Stimulated activated CD8-positive, alpha-beta memory T cell treated with anti-CD3 and anti-CD28 coated beads, Interleukin-7, amount 100 ng/mL, for 48 hours (primary cell): ENCODE results near the gene ZBED4.
A peak's percentile ranks its signal among the peaks of the same experiment; 100 is the strongest.
"Not testable (repeated sequence)": the region's sequence is repeated elsewhere in the genome, so short reads cannot be mapped to it uniquely, and the experiment has no call there.

Experiments used
- DNase-seq, 2 donors: peaks; one replicate each; pipeline ENCODE4 v3.0.0-alpha.2; 2020; ENCODE audit warnings: low read depth in 1 of 2; ENCODE audit errors: extremely low read depth in 1 of 2

ZBED4 gene

GRCh38 chr22:49852898-49853894, at the start of gene ZBED4:
TSS of gene ZBED4 (plus strand) at chr22:49853844. CDS start at chr22:49883663, 29,819 bp downstream.
- DNase-seq = peak; percentile 96 to 100

- DNase-seq = no peak
Observed at GRCh38 chr22:49807129-49807528, 46.5 kb upstream of the ZBED4 start.

GRCh38 chr22:49807780-49808708, 45.6 kb upstream of the ZBED4 start:
- DNase-seq = no peak

GRCh38 chr22:49810363-49811019, 43.2 kb upstream of the ZBED4 start:
- no peak for DNase-seq

GRCh38 chr22:49811020-49811791, 42.4 kb upstream of the ZBED4 start:
- DNase-seq = no peak

- no peak for DNase-seq
Observed at GRCh38 chr22:49812838-49813237, 40.8 kb upstream of the ZBED4 start.

- no peak for DNase-seq
Observed at GRCh38 chr22:49814164-49814686, 39.4 kb upstream of the ZBED4 start.

GRCh38 chr22:49814856-49815255, 38.8 kb upstream of the ZBED4 start:
- no peak for DNase-seq

GRCh38 chr22:49815641-49816091, 38.0 kb upstream of the ZBED4 start:
- DNase-seq = no peak

GRCh38 chr22:49817359-49817758, 36.3 kb upstream of the ZBED4 start:
- DNase-seq = no peak

GRCh38 chr22:49820984-49821383, 32.7 kb upstream of the ZBED4 start:
- DNase-seq = no peak

GRCh38 chr22:49821741-49822140, 31.9 kb upstream of the ZBED4 start:
- not testable (repeated sequence) for DNase-seq

GRCh38 chr22:49823289-49824045, 30.2 kb upstream of the ZBED4 start:
- DNase-seq = no peak

- no peak for DNase-seq
Observed at GRCh38 chr22:49824185-49824925, 29.3 kb upstream of the ZBED4 start.

- no peak for DNase-seq
Observed at GRCh38 chr22:49824936-49825335, 28.7 kb upstream of the ZBED4 start.

GRCh38 chr22:49825436-49825835, 28.2 kb upstream of the ZBED4 start:
- no peak for DNase-seq

- peak; percentile 35 to 77 for DNase-seq
Observed at GRCh38 chr22:49825944-49826602, 27.6 kb upstream of the ZBED4 start.
